Mesendoderm (in vitro differentiated cells): ENCODE data around the gene CHSY1.

Experiments used
- DNase-seq: peaks from one replicate; pipeline ENCODE4 v3.0.0; 2013
- H2AK5ac ChIP-seq: 2 replicates; pipeline ENCODE4 v1.6.1; 2013; ENCODE audit warnings: low read length, inconsistent platforms
- H2BK120ac ChIP-seq: 2 replicates; pipeline ENCODE4 v1.6.1; 2013; ENCODE audit warnings: low read depth, mild to moderate bottlenecking, low read length, moderate library complexity, mixed read lengths
- H2BK15ac ChIP-seq: replicated peaks from 2 replicates; pipeline ENCODE4 v1.6.1; 2013; ENCODE audit warnings: low read depth, mild to moderate bottlenecking, moderate library complexity
- H2BK5ac ChIP-seq: 2 replicates; pipeline ENCODE4 v1.6.1; 2013; ENCODE audit warnings: low read length, inconsistent platforms
- H3K18ac ChIP-seq: 2 replicates; pipeline ENCODE4 v1.6.1; 2013; ENCODE audit warnings: mild to moderate bottlenecking, low read length, mixed read lengths
- H3K23ac ChIP-seq: one replicate; pipeline ENCODE4 v1.6.1; 2013; ENCODE audit warnings: low read length
- H3K27ac ChIP-seq: 2 replicates; pipeline ENCODE4 v1.5.1; 2013; ENCODE audit warnings: low read depth, mild to moderate bottlenecking, inconsistent platforms, low read length, moderate library complexity
- H3K27me3 ChIP-seq: 2 replicates; pipeline ENCODE4 v1.6.1; 2013; ENCODE audit warnings: low read length, control low read depth, mild to moderate bottlenecking, inconsistent platforms; ENCODE audit not compliant: insufficient read depth, poor library complexity
- H3K36me3 ChIP-seq: 2 replicates; pipeline ENCODE4 v1.6.1; 2013; ENCODE audit warnings: low read length, inconsistent platforms; ENCODE audit not compliant: control insufficient read depth, insufficient read depth
- H3K4ac ChIP-seq: one replicate; pipeline ENCODE4 v1.6.1; 2013; ENCODE audit warnings: low read depth, mild to moderate bottlenecking, low read length, moderate library complexity
- H3K4me1 ChIP-seq: 2 replicates; pipeline ENCODE4 v1.6.1; 2013; ENCODE audit warnings: low read depth, low read length, inconsistent platforms; ENCODE audit not compliant: control insufficient read depth
- H3K4me2 ChIP-seq: 2 replicates; pipeline ENCODE4 v1.6.1; 2013; ENCODE audit warnings: low read length
- H3K4me3 ChIP-seq: 2 replicates; pipeline ENCODE4 v1.5.1; 2013; ENCODE audit warnings: mild to moderate bottlenecking, low read length
- H3K56ac ChIP-seq: one replicate; pipeline ENCODE4 v1.6.1; 2013; ENCODE audit warnings: low read length
- H3K79me1 ChIP-seq: 2 replicates; pipeline ENCODE4 v1.6.1; 2013; ENCODE audit warnings: low read length, inconsistent platforms
- H3K79me2 ChIP-seq: 2 replicates; pipeline ENCODE4 v1.6.1; 2013; ENCODE audit warnings: mild to moderate bottlenecking, low read length; ENCODE audit not compliant: control insufficient read depth, insufficient read depth
- H3K9ac ChIP-seq: 2 replicates; pipeline ENCODE4 v1.6.1; 2013; ENCODE audit warnings: low read length, inconsistent platforms
- H4K5ac ChIP-seq: one replicate; pipeline ENCODE4 v1.6.1; 2013; ENCODE audit warnings: low read length
- H4K8ac ChIP-seq: one replicate; pipeline ENCODE4 v1.6.1; 2013; ENCODE audit warnings: low read depth, mild to moderate bottlenecking, control low read depth, low read length, moderate library complexity
- WGBS: extraction: QIAGEN DNeasy Blood & Tissue Kit; methylation state at CpG from one replicate; pipeline ENCODE4 v1.1.7; 2013; ENCODE audit warnings: low lambda C conversion rate, missing lambda C conversion rate; ENCODE audit not compliant: insufficient coverage; ENCODE audit errors: extremely low coverage; 5-methylcytosine and 5-hydroxymethylcytosine counted together

CHSY1 gene

DNA sequence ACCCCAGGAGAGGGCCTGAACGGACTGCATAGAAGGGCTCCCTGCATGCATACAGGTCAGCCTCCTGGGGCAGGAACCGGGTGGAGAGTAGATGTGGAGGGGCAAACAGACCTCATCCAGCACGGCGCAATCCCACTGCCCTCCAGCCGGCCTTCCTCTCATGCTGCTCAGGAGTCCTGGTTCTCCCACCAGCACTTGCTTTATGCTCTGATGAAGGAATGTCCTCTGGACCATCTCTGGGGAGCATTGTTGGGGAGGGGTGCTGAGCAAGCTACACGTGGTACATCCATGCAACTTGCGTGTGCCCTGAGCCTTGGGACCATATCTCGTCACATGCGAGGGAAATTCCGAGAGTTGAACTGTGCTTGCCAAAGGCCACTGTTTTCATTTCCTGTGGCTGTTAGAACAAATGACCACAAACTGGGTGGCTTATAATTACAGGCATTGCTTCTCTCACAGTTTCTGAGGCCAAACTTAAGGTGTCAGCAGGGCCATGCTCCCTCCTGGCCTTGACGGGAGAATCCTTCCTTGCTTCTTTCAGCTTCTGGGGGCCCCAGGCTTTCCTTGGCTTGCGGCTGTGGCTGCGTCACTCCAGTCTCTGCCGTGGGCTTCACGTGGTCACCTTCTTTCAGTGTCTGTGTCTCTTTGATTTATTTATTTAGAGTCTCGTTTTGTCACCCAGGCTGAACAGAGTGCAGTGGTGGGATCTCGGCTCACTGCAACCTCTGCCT lies 13.2 kb upstream of the CHSY1 start:
- H2AK5ac ChIP-seq: no peak overlapping the region
- no peak overlapping the region for H3K9ac ChIP-seq
- no peak for DNase-seq
- H3K18ac ChIP-seq: no peak overlapping the region
- no peaks in the 10 kb centered on the region for H3K79me1 ChIP-seq
- H4K8ac ChIP-seq: no peak overlapping the region
- H2BK15ac ChIP-seq: no peak overlapping the region
- H4K5ac ChIP-seq: no peak overlapping the region
- H3K23ac ChIP-seq: no peak overlapping the region
- H3K79me2 ChIP-seq: no peaks in the 10 kb centered on the region
- H2BK5ac ChIP-seq: no peak overlapping the region
- H3K56ac ChIP-seq: no peak overlapping the region
- no CpG with 5 or more reads among the region's 17 CpGs for WGBS
- no peak overlapping the region for H3K27ac ChIP-seq
- H3K4me3 ChIP-seq: no peak overlapping the region
- no peak overlapping the region for H2BK120ac ChIP-seq
- no peaks in the 10 kb centered on the region for H3K27me3 ChIP-seq
- H3K4ac ChIP-seq: no peak overlapping the region
- no peaks in the 10 kb centered on the region for H3K36me3 ChIP-seq
- H3K4me2 ChIP-seq: no peak overlapping the region
- H3K4me1 ChIP-seq: peaks cover 5% of the 10 kb centered on the region

- no peak overlapping the region for H2BK15ac ChIP-seq
- H3K27me3 ChIP-seq: no peaks in the 10 kb centered on the region
- no peak overlapping the region for H3K4me3 ChIP-seq
- H2AK5ac ChIP-seq: no peak overlapping the region
- H3K79me1 ChIP-seq: no peaks in the 10 kb centered on the region
- no peak overlapping the region for H2BK120ac ChIP-seq
- H4K5ac ChIP-seq: no peak overlapping the region
- no peak overlapping the region for H3K27ac ChIP-seq
- H3K9ac ChIP-seq: no peak overlapping the region
- H3K18ac ChIP-seq: no peak overlapping the region
- no peak overlapping the region for H4K8ac ChIP-seq
- H3K23ac ChIP-seq: no peak overlapping the region
- no peak overlapping the region for H3K4me2 ChIP-seq
- H3K79me2 ChIP-seq: no peaks in the 10 kb centered on the region
- no CpG with 5 or more reads among the region's 4 CpGs for WGBS
- no peak overlapping the region for H2BK5ac ChIP-seq
- no peak for DNase-seq
- no peak overlapping the region for H3K56ac ChIP-seq
- no peak overlapping the region for H3K4ac ChIP-seq
- no peaks in the 10 kb centered on the region for H3K36me3 ChIP-seq
- peaks cover 5% of the 10 kb centered on the region for H3K4me1 ChIP-seq
Observed at GRCh38 chr15:101264011-101264410, 12.2 kb upstream of the CHSY1 start.

DNA sequence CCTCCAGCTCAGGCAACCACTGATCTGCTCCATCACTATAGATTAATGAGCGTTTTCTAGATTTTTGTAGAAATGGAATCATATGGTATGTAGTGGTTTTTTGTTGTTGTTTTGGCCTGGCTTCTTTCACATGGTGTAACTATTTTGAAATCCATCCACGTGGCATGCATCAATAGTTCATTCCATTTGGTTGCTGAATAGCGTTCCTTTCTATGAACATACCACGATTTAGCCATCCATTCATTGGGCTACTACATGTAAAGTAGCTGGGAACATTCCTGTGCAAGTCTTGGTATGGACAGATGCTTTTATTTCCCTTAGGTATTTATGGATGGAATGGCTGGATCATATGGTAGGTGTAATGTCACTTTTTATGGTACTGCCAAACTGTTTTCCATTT lies 10.7 kb upstream of the CHSY1 start:
- H3K9ac ChIP-seq: no peak overlapping the region
- no peak overlapping the region for H3K23ac ChIP-seq
- H3K18ac ChIP-seq: no peak overlapping the region
- no peak overlapping the region for H3K27ac ChIP-seq
- H2BK15ac ChIP-seq: no peak overlapping the region
- no peak overlapping the region for H2BK5ac ChIP-seq
- H3K36me3 ChIP-seq: no peaks in the 10 kb centered on the region
- no peak overlapping the region for H3K4me2 ChIP-seq
- no peak overlapping the region for H3K4ac ChIP-seq
- H3K4me1 ChIP-seq: peaks cover 5% of the 10 kb centered on the region
- H2AK5ac ChIP-seq: no peak overlapping the region
- H4K8ac ChIP-seq: no peak overlapping the region
- H3K4me3 ChIP-seq: no peak overlapping the region
- no peaks in the 10 kb centered on the region for H3K79me2 ChIP-seq
- no CpG with 5 or more reads among the region's 4 CpGs for WGBS
- no peaks in the 10 kb centered on the region for H3K79me1 ChIP-seq
- H2BK120ac ChIP-seq: no peak overlapping the region
- no peak for DNase-seq
- no peak overlapping the region for H4K5ac ChIP-seq
- no peak overlapping the region for H3K56ac ChIP-seq
- H3K27me3 ChIP-seq: no peaks in the 10 kb centered on the region

DNA sequence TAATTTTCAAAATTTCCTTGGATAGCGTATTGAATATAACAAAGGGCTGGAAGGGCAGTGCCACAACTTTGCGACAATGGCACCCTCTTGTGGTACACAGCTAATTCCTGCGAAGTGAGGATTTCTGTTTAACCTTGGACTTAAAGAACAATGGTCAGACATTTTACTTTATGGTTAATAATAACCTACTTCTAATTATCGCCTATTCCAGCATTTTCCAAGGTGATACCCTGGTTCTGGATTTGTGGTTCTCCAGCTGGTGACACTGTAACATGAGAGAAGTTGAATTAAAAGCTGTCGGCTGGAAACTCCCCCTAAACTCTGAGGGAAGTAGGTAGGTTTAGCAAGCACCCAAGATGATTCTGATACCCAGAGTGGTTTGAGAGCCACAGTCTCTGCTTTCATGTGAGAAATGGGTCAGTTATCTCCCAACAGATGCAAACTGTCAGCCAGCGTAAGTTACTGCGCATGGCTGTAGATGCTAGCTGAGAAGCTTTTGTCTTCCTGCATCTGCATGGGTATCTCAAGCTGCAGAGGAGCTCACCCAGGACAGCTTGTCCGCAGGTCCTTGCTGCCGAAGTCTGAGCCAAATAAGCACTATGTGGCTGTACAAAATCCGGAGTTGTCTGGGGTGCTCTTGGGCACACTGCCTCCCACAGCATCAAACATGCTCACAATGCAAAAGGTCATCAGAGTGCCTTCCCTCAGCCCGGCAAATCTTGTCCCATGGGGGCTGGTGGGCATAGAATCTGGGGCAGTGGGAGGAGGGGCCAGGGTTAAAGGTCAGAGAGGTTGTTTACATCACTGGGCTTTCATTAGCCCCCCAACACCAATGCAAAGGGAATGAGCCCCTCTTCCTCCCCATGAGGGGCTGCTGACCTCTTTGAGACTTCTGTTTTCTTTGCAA lies 6.6 kb upstream of the CHSY1 start:
- no peak overlapping the region for H2BK5ac ChIP-seq
- H2BK15ac ChIP-seq: no peak overlapping the region
- no peak overlapping the region for H2AK5ac ChIP-seq
- no peak overlapping the region for H3K4me3 ChIP-seq
- no peak overlapping the region for H3K4me2 ChIP-seq
- H3K56ac ChIP-seq: peak overlapping the region; percentile 22
- no peaks in the 10 kb centered on the region for H3K79me1 ChIP-seq
- no peak overlapping the region for H3K27ac ChIP-seq
- no peak overlapping the region for H3K23ac ChIP-seq
- H3K27me3 ChIP-seq: no peaks in the 10 kb centered on the region
- H3K4me1 ChIP-seq: no peaks in the 10 kb centered on the region
- WGBS: no CpG with 5 or more reads among the region's 11 CpGs
- no peak overlapping the region for H2BK120ac ChIP-seq
- no peak overlapping the region for H3K4ac ChIP-seq
- no peak overlapping the region for H3K9ac ChIP-seq
- H3K36me3 ChIP-seq: no peaks in the 10 kb centered on the region
- H3K18ac ChIP-seq: no peak overlapping the region
- H3K79me2 ChIP-seq: no peaks in the 10 kb centered on the region
- H4K8ac ChIP-seq: no peak overlapping the region
- peak; percentile 65 for DNase-seq
- H4K5ac ChIP-seq: no peak overlapping the region

DNA sequence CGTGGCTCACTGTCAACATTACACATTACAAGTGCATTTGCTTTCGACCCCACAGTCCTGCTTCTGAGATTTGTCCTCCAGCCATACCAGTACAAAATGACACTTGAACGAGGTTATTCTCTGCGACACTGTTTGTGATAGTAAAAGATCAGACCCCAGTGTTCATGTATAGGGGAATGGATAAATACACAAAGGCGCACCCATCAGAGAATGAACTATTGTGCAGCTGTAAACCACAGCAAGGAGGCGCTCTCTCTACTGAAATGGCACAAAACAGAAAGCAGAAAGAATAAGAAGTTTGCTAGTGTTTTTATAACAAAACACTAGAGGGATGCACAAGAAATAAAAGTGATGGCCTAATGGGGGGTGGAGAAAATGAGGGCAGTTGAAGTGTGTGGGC lies 4.9 kb upstream of the CHSY1 start:
- H3K23ac ChIP-seq: no peak overlapping the region
- H4K5ac ChIP-seq: no peak overlapping the region
- H3K4me2 ChIP-seq: no peak overlapping the region
- no peak overlapping the region for H3K4ac ChIP-seq
- H3K9ac ChIP-seq: no peak overlapping the region
- H3K79me2 ChIP-seq: no peaks in the 10 kb centered on the region
- no peak overlapping the region for H2BK120ac ChIP-seq
- H4K8ac ChIP-seq: no peak overlapping the region
- no peaks in the 10 kb centered on the region for H3K27me3 ChIP-seq
- no peak for DNase-seq
- no peaks in the 10 kb centered on the region for H3K79me1 ChIP-seq
- H3K36me3 ChIP-seq: no peaks in the 10 kb centered on the region
- no peak overlapping the region for H3K27ac ChIP-seq
- H3K56ac ChIP-seq: no peak overlapping the region
- H2AK5ac ChIP-seq: no peak overlapping the region
- H3K4me3 ChIP-seq: no peak overlapping the region
- no peak overlapping the region for H3K18ac ChIP-seq
- H2BK15ac ChIP-seq: no peak overlapping the region
- no CpG with 5 or more reads among the region's 6 CpGs for WGBS
- H3K4me1 ChIP-seq: no peaks in the 10 kb centered on the region
- no peak overlapping the region for H2BK5ac ChIP-seq
